Activated CD8-positive, alpha-beta T cell treated with anti-CD3 and anti-CD28 coated beads, Interleukin-2, amount 10 ng/mL, durations not matched to agents 7 days and 5 days (primary cell): Measurements from ENCODE around the gene ALKBH6. TPM values are rescaled to one million over a fixed set of nuclear protein-coding genes. Genes with fewer than 3 reads are reported as not detected.

Experiments used
- ATAC-seq: fragments of 150-1000 bp; cut with Tn5 transposase; one replicate; pipeline ENCODE4 v1.10.0; 2021; ENCODE audit warnings: moderate library complexity
- CTCF ChIA-PET: fragments of 350-600 bp; sonication (Branson Sonifier 250); formaldehyde crosslinking; loops from one replicate; lab custom pipeline; 2021; ENCODE audit warnings: antibody characterized with exemption; lab: Charles Lee
- POLR2A ChIA-PET: fragments of 350-600 bp; sonication (Branson Sonifier 250); formaldehyde crosslinking; loops from one replicate; lab custom pipeline; 2021; ENCODE audit warnings: antibody characterized with exemption; lab: Charles Lee
- DNase-seq: peaks from one replicate; pipeline ENCODE4 v3.0.0-alpha.2; 2020
- H3K27ac Mint-ChIP-seq: one replicate; pipeline ENCODE4 v1.8.0; 2021; ENCODE audit warnings: mild to moderate bottlenecking, mixed read lengths
- H3K27me3 Mint-ChIP-seq: one replicate; pipeline ENCODE4 v1.8.0; 2021; ENCODE audit warnings: low read depth, mixed read lengths
- H3K36me3 Mint-ChIP-seq: one replicate; pipeline ENCODE4 v1.8.0; 2021; ENCODE audit warnings: low read depth, mixed read lengths
- H3K4me1 Mint-ChIP-seq: one replicate; pipeline ENCODE4 v1.8.0; 2021; ENCODE audit warnings: low read depth, mixed read lengths
- H3K4me3 Mint-ChIP-seq: one replicate; pipeline ENCODE4 v1.8.0; 2021; ENCODE audit warnings: mild to moderate bottlenecking, mixed read lengths
- H3K9me3 Mint-ChIP-seq: one replicate; pipeline ENCODE4 v1.8.0; 2022; ENCODE audit warnings: mixed read lengths; ENCODE audit not compliant: insufficient read depth
- total RNA-seq, 2 experiments: library from RNA; stranded (reverse); gene quantifications; one replicate each; pipeline ENCODE4 v1.2.3, GENCODE V29; 2021

Gene ALKBH6
- total RNA-seq, 2 experiments from 2014 or later, result 43.3 to 47.2 TPM

GRCh38 chr19:36027696-36028095 lies 13.7 kb upstream of the ALKBH6 start:
- no peak overlapping the region for H3K4me3 Mint-ChIP-seq
- H3K27ac Mint-ChIP-seq, result no peak overlapping the region
- no peak for DNase-seq
- H3K4me1 Mint-ChIP-seq, result peaks cover 2% of the 10 kb centered on the region
- no peaks in the 10 kb centered on the region for H3K27me3 Mint-ChIP-seq
- ChIA-PET CTCF (no interaction called here), POLR2A (no interaction called here)
- no peak for ATAC-seq
- H3K9me3 Mint-ChIP-seq, result no peaks in the 10 kb centered on the region
- H3K36me3 Mint-ChIP-seq, result peaks cover 24% of the 10 kb centered on the region

- Mint-ChIP-seq H3K4me1 (no peaks in the 10 kb centered on the region), H3K27ac (no peak overlapping the region), H3K9me3 (no peaks in the 10 kb centered on the region), H3K27me3 (no peaks in the 10 kb centered on the region), H3K36me3 (peaks cover 23% of the 10 kb centered on the region), H3K4me3 (no peak overlapping the region)
- ATAC-seq, result no peak
- CTCF ChIA-PET, result no interaction called here
- POLR2A ChIA-PET, result no interaction called here
- no peak for DNase-seq
These were observed 12.3 kb upstream of the ALKBH6 start for GRCh38 chr19:36026091-36026876.

- Mint-ChIP-seq H3K4me3 (no peak overlapping the region), H3K4me1 (no peaks in the 10 kb centered on the region), H3K36me3 (peaks cover 23% of the 10 kb centered on the region), H3K27ac (no peak overlapping the region), H3K9me3 (no peaks in the 10 kb centered on the region), H3K27me3 (no peaks in the 10 kb centered on the region)
- CTCF ChIA-PET, result no interaction called here
- ATAC-seq, result no peak
- POLR2A ChIA-PET, result no interaction called here
- DNase-seq, result no peak
These were observed 11.5 kb upstream of the ALKBH6 start for GRCh38 chr19:36025541-36025940.

GRCh38 chr19:36023432-36023831 lies 9.4 kb upstream of the ALKBH6 start:
- DNase-seq (no peak), ATAC-seq (no peak)
- Mint-ChIP-seq H3K4me3 (no peak overlapping the region), H3K4me1 (no peaks in the 10 kb centered on the region), H3K36me3 (peaks cover 19% of the 10 kb centered on the region), H3K9me3 (no peaks in the 10 kb centered on the region), H3K27me3 (no peaks in the 10 kb centered on the region), H3K27ac (no peak overlapping the region)
- ChIA-PET POLR2A (no interaction called here), CTCF (no interaction called here)

GRCh38 chr19:36019061-36019670 lies 5.2 kb upstream of the ALKBH6 start:
- no peak for ATAC-seq
- POLR2A ChIA-PET, result no interaction called here

GRCh38 chr19:36013280-36014011 lies 567 bp downstream of the ALKBH6 start:
- peaks cover 42% of the 10 kb centered on the region for H3K4me1 Mint-ChIP-seq
- CTCF ChIA-PET, result interaction anchor here (1.0 to 1.8 kb wide), 3 partner anchors 19 to 131 kb away, joined by 3 to 6 read pairs (median 4); partner anchors contain the start of genes SDHAF1, THAP8 and WDR62
- POLR2A ChIA-PET, result interaction anchor here (0.8 to 1.7 kb wide), 6 partner anchors 8 to 110 kb away, joined by 3 to 9 read pairs (median 4); partner anchors contain the start of gene SDHAF1

More at GRCh38 chr19:36019061-36019670, 5.2 kb upstream of the ALKBH6 start:
- CTCF ChIA-PET, result no interaction called here
- Mint-ChIP-seq H3K4me1 (peaks cover 18% of the 10 kb centered on the region), H3K27me3 (no peaks in the 10 kb centered on the region), H3K27ac (no peak overlapping the region), H3K4me3 (no peak overlapping the region), H3K36me3 (peaks cover 18% of the 10 kb centered on the region), H3K9me3 (no peaks in the 10 kb centered on the region)
- no peak for DNase-seq

GRCh38 chr19:36010402-36010801 lies 3.6 kb downstream of the ALKBH6 start:
- ChIA-PET POLR2A (no interaction called here), CTCF (no interaction called here)
- Mint-ChIP-seq H3K36me3 (peaks cover 7% of the 10 kb centered on the region), H3K9me3 (no peaks in the 10 kb centered on the region), H3K27me3 (no peaks in the 10 kb centered on the region), H3K4me3 (no peak overlapping the region), H3K4me1 (peaks cover 35% of the 10 kb centered on the region), H3K27ac (no peak overlapping the region)
- ATAC-seq (no peak), DNase-seq (no peak)

More at GRCh38 chr19:36013280-36014011, 567 bp downstream of the ALKBH6 start:
- no peaks in the 10 kb centered on the region for H3K9me3 Mint-ChIP-seq
- ATAC-seq, result no peak
- no peak for DNase-seq
- H3K27me3 Mint-ChIP-seq, result no peaks in the 10 kb centered on the region
- H3K4me3 Mint-ChIP-seq, result peak overlapping the region; percentile 96
- H3K36me3 Mint-ChIP-seq, result peaks cover 11% of the 10 kb centered on the region
- peak overlapping the region; percentile 97 for H3K27ac Mint-ChIP-seq

GRCh38 chr19:36009633-36010379 lies 4.2 kb downstream of the ALKBH6 start:
- Mint-ChIP-seq H3K9me3 (no peaks in the 10 kb centered on the region), H3K27me3 (no peaks in the 10 kb centered on the region), H3K27ac (peak overlapping the region; percentile 51), H3K36me3 (peaks cover 7% of the 10 kb centered on the region), H3K4me3 (peak overlapping the region; percentile 29), H3K4me1 (peaks cover 29% of the 10 kb centered on the region)
- ATAC-seq (no peak), DNase-seq (no peak)
- ChIA-PET POLR2A (no interaction called here), CTCF (no interaction called here)

- ChIA-PET POLR2A (no interaction called here), CTCF (no interaction called here)
These were observed 4.8 kb downstream of the ALKBH6 start for GRCh38 chr19:36009220-36009619.

GRCh38 chr19:36008336-36008978 lies 5.6 kb downstream of the ALKBH6 start, which contains the start of gene SYNE4:
SYNE4 (minus strand) TSS chr19:36008813; CDS start chr19:36008681, 132 bp downstream.
- POLR2A ChIA-PET, result no interaction called here
- H3K27ac Mint-ChIP-seq, result peak within 1 kb of the TSS; percentile 51

More at GRCh38 chr19:36009220-36009619, 4.8 kb downstream of the ALKBH6 start:
- ATAC-seq (peak; percentile 14), DNase-seq (peak; percentile 51)
- Mint-ChIP-seq H3K27ac (peak overlapping the region; percentile 51), H3K4me3 (peak overlapping the region; percentile 29), H3K36me3 (peaks cover 9% of the 10 kb centered on the region), H3K4me1 (peaks cover 24% of the 10 kb centered on the region), H3K27me3 (no peaks in the 10 kb centered on the region), H3K9me3 (no peaks in the 10 kb centered on the region)

GRCh38 chr19:36006955-36007354 lies 7.1 kb downstream of the ALKBH6 start:
- Mint-ChIP-seq H3K27me3 (no peaks in the 10 kb centered on the region), H3K4me3 (no peak overlapping the region), H3K9me3 (no peaks in the 10 kb centered on the region), H3K4me1 (peaks cover 10% of the 10 kb centered on the region), H3K27ac (no peak overlapping the region), H3K36me3 (peaks cover 13% of the 10 kb centered on the region)
- ChIA-PET CTCF (no interaction called here), POLR2A (no interaction called here)
- ATAC-seq (no peak), DNase-seq (no peak)

More at GRCh38 chr19:36008336-36008978, 5.6 kb downstream of the ALKBH6 start, which contains the start of gene SYNE4:
- peaks cover 9% of the 10 kb centered on the region for H3K36me3 Mint-ChIP-seq
- no peak for ATAC-seq
- no peak for DNase-seq
- peak within 1 kb of the TSS; percentile 48 for H3K4me3 Mint-ChIP-seq
- CTCF ChIA-PET, result no interaction called here
- peaks cover 19% of the 10 kb centered on the region for H3K4me1 Mint-ChIP-seq
- H3K9me3 Mint-ChIP-seq, result no peaks in the 10 kb centered on the region
- no peaks in the 10 kb centered on the region for H3K27me3 Mint-ChIP-seq
